CD8-positive, alpha-beta memory T cell (primary cell): ENCODE data around the gene METTL17. TPM values are rescaled to one million over a fixed set of nuclear protein-coding genes. Genes with fewer than 3 reads are reported as not detected.
"Not testable (repeated sequence)": the region's sequence is repeated elsewhere in the genome, so short reads cannot be mapped to it uniquely, and the experiment has no call there.

ENCODE experiments used
- CTCF ChIA-PET: fragments of 350-600 bp; sonication (Branson Sonifier 250); formaldehyde crosslinking; loops from one replicate; lab custom pipeline; 2021; ENCODE audit warnings: antibody characterized with exemption; lab: Charles Lee
- POLR2A ChIA-PET: fragments of 350-600 bp; sonication (Branson Sonifier 250); formaldehyde crosslinking; loops from one replicate; lab custom pipeline; 2021; ENCODE audit warnings: antibody characterized with exemption; lab: Charles Lee
- DNase-seq, 5 donors: peaks; one replicate each; pipeline versions ENCODE4 v3.0.0 to v3.0.0-alpha.2; 2020 to 2022; ENCODE audit warnings: mixed read lengths in 1 of 5
- H3K27ac ChIP-seq: one replicate; pipeline ENCODE4 v1.7.0; 2013; ENCODE audit warnings: low read depth, mild to moderate bottlenecking, low read length, moderate library complexity
- H3K27me3 ChIP-seq: 2 replicates; pipeline ENCODE4 v1.7.0; 2013; ENCODE audit warnings: low read length, mild to moderate bottlenecking; ENCODE audit not compliant: insufficient read depth, poor library complexity, severe bottlenecking
- H3K36me3 ChIP-seq: 2 replicates; pipeline ENCODE4 v1.7.0; 2013; ENCODE audit warnings: mild to moderate bottlenecking, low read length, moderate library complexity; ENCODE audit not compliant: insufficient read depth
- H3K4me1 ChIP-seq: 2 replicates; pipeline ENCODE4 v1.7.0; 2013; ENCODE audit warnings: mild to moderate bottlenecking, low read length, moderate library complexity; ENCODE audit not compliant: insufficient read depth
- H3K4me3 ChIP-seq: 2 replicates; pipeline ENCODE4 v1.7.0; 2013; ENCODE audit warnings: mild to moderate bottlenecking, low read length
- H3K9me3 ChIP-seq: 2 replicates; pipeline ENCODE4 v1.7.0; 2013; ENCODE audit warnings: mild to moderate bottlenecking, low read length
- H3K27ac Mint-ChIP-seq, 8 donors: one replicate each; pipeline ENCODE4 v1.8.0; 2020 to 2021; ENCODE audit warnings: mixed read lengths in 8 of 8, mild to moderate bottlenecking in 6 of 8, inconsistent platforms in 3 of 8, moderate library complexity in 3 of 8
- H3K27me3 Mint-ChIP-seq, 2 donors: one replicate each; pipeline ENCODE4 v1.8.0; 2020 to 2021; ENCODE audit warnings: mixed read lengths in 2 of 2, mild to moderate bottlenecking in 1 of 2, moderate library complexity in 1 of 2
- H3K36me3 Mint-ChIP-seq, 3 donors: one replicate each; pipeline ENCODE4 v1.8.0; 2020 to 2021; ENCODE audit warnings: mixed read lengths in 3 of 3, inconsistent platforms in 1 of 3, mild to moderate bottlenecking in 1 of 3
- H3K4me1 Mint-ChIP-seq, 3 donors: one replicate each; pipeline ENCODE4 v1.8.0; 2020 to 2021; ENCODE audit warnings: mixed read lengths in 3 of 3, inconsistent platforms in 1 of 3, mild to moderate bottlenecking in 1 of 3
- H3K4me3 Mint-ChIP-seq, 7 donors: one replicate each; pipeline ENCODE4 v1.8.0; 2020 to 2021; ENCODE audit warnings: mixed read lengths in 7 of 7, mild to moderate bottlenecking in 6 of 7, moderate library complexity in 4 of 7, inconsistent platforms in 2 of 7
- H3K9me3 Mint-ChIP-seq, 5 donors: one replicate each; pipeline ENCODE4 v1.8.0; 2020 to 2022; ENCODE audit warnings: mixed read lengths in 5 of 5, mild to moderate bottlenecking in 3 of 5, moderate library complexity in 2 of 5, inconsistent platforms in 1 of 5
- polyA plus RNA-seq: library from polyadenylated mRNA; unstranded; fragments of 300-500 nt; fragmentation: Illumina TruSeq; gene quantifications from one replicate; pipeline ENCODE4 v1.2.3, GENCODE V29; 2021
- total RNA-seq, 2 experiments: library from RNA; stranded (reverse); gene quantifications; one replicate each; pipeline ENCODE4 v1.2.3, GENCODE V29; 2021

Gene METTL17
- total and polyA plus RNA-seq, 3 experiments from 2014 or later: 43.9 to 107 (median 102) TPM

DNA sequence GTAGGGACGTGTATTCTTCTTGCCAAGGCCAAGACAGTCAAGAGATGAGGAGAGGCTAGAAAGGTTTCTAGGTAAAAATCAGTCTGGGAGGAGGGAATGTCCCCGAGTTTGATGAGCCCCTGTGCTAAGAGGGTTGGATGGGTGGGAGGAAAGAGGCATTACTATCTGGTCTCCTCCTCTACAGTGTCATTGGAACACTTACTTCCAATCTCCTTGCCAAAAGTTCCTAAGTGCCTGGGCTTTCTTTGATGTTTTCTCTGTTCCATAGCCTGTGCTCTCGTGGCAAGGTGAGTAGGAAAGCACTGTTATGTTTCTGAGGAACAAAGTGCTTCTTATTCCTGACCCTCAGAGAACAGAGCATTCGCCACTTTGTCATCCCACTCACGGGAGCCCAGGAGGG, 44.9 kb downstream of the METTL17 start, which contains the start of gene RNASE13:
RNASE13 (minus strand) TSS at position 101 of the 400 bp plus-strand sequence. CDS start 519 bp downstream, outside the sequence.
- no peak within 1 kb of the TSS for H3K4me3 Mint-ChIP-seq
- H3K9me3 ChIP-seq: no peaks in the 10 kb centered on the region
- CTCF ChIA-PET: interaction anchor here (2.5 to 6.4 kb wide), 2 partner anchors 20 to 58 kb away, joined by 6 to 54 read pairs; no protein-coding TSS in a partner anchor
- no peaks in the 10 kb centered on the region for H3K36me3 ChIP-seq
- H3K27me3 Mint-ChIP-seq: peaks cover 5 to 7% of the 10 kb centered on the region in 2 donors
- no peaks in the 10 kb centered on the region for H3K4me1 Mint-ChIP-seq
- H3K9me3 Mint-ChIP-seq: no peaks in the 10 kb centered on the region
- no peak within 1 kb of the TSS for H3K27ac ChIP-seq
- no peaks in the 10 kb centered on the region for H3K4me1 ChIP-seq
- DNase-seq: no peak
- no peaks in the 10 kb centered on the region for H3K36me3 Mint-ChIP-seq
- no peak within 1 kb of the TSS for H3K4me3 ChIP-seq
- POLR2A ChIA-PET: no interaction called here
- H3K27me3 ChIP-seq: no peaks in the 10 kb centered on the region
- H3K27ac Mint-ChIP-seq: peak within 1 kb of the TSS in 1 of 8 donors; percentile 77

DNA sequence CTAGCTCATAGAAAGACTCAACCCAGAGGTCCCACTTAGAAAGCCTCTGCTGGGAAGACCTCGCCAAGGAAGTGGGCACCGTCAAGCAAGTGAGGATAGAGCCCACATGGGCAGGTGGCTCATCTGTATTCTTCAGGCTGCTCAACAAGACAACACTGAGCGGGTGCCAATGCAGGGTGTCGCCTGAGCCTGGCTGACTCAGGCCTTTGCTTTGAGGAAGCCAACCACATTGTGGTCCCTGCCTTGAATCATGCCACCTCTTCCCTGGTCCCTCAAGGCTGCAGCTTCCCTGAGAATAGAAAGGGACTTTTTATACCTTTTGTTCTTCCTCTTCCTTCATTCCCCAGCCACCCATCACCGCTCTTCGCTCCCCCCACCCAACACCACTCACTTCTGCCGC, 47.0 kb downstream of the METTL17 start:
- Histone ChIP-seq H3K27me3 (no peaks in the 10 kb centered on the region), H3K4me3 (no peak overlapping the region), H3K9me3 (no peaks in the 10 kb centered on the region), H3K27ac (no peak overlapping the region), H3K36me3 (no peaks in the 10 kb centered on the region), H3K4me1 (no peaks in the 10 kb centered on the region)
- Mint-ChIP-seq H3K4me3 (no peak overlapping the region), H3K9me3 (no peaks in the 10 kb centered on the region), H3K27me3 (peaks cover 5 to 11% of the 10 kb centered on the region in 2 donors), H3K36me3 (no peaks in the 10 kb centered on the region), H3K27ac (no peak overlapping the region), H3K4me1 (no peaks in the 10 kb centered on the region)
- CTCF ChIA-PET: interaction anchor here (1.0 to 6.4 kb wide), 3 partner anchors 22 to 67 kb away, joined by 3 to 54 read pairs (median 8); no protein-coding TSS in a partner anchor
- no peak for DNase-seq
- POLR2A ChIA-PET: no interaction called here

DNA sequence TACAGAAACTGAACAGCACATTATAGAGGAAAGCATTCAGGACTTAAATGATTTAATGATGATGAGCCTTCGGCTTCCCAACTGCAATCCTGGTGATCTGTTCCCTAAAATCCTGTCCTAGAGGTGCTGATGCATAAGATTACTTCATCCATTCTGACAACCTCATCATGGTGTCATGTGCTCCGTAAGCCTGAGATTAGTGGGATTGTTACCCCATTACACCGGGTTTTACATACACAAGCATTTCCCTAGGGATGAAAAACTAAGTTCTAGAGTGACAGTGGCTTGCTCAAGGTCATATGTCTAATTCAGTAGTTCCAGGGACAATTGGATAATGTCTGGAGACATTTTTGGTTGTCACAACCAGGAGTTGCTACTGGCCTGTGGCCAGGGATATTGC, 47.4 kb downstream of the METTL17 start:
- Histone ChIP-seq H3K27ac (no peak overlapping the region), H3K4me1 (no peaks in the 10 kb centered on the region), H3K27me3 (no peaks in the 10 kb centered on the region), H3K9me3 (no peaks in the 10 kb centered on the region), H3K36me3 (no peaks in the 10 kb centered on the region), H3K4me3 (no peak overlapping the region)
- no peaks in the 10 kb centered on the region for H3K4me1 Mint-ChIP-seq
- ChIA-PET CTCF (interaction anchor here (1.0 to 6.4 kb wide), 2 partner anchors 22 to 66 kb away, joined by 3 to 54 read pairs; no protein-coding TSS in a partner anchor), POLR2A (no interaction called here)
- H3K27me3 Mint-ChIP-seq: peaks cover 5 to 16% of the 10 kb centered on the region in 2 donors
- no peaks in the 10 kb centered on the region for H3K36me3 Mint-ChIP-seq
- H3K27ac Mint-ChIP-seq: no peak overlapping the region
- no peaks in the 10 kb centered on the region for H3K9me3 Mint-ChIP-seq
- DNase-seq: no peak
- no peak overlapping the region for H3K4me3 Mint-ChIP-seq

DNA sequence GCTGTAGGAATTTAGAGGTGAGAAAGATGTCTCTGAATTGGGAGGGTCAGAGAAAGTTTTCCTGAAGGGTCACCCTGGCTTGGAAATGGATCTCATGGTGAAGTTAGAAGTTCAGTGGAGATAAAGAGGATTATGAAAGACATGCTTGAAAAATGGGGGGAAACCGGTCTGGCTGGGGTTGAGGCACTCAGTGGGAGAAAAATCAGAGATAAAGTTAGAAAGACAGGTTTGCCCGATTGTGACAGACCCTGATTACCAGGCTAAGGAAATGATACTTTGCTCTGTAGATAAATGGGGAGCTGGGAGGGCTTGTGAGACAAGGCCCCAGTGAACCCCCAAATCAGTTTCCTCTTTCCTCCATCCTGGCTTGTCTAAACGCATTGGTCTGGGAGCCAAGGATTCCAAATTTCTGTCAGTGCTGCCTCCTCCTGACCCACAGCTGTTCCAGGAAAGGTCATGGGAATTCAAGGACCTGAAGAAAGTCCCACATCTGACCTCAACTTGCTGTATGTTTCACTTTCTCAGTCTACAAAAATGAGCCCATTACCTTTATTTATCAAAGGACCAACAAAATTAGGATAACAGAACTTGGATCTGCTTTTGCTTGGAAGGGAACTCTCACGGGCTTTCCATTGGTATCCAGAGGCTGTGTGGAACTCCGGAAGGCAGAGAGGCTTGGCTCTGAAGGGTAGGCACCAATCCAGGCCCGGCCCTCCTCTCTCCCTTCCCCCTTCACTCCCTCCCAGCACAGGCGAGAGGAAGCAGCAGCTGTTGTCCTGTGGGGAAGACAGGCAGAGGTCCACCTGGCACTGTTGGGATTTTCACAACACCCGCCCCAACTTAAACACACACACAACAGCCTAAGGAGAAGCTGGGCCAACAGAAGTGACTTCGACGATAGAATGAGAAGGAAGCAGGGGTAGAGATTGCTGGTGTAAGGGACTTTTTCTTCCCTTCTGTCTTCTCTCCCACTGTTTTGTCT, 49.0 kb downstream of the METTL17 start:
- Mint-ChIP-seq H3K9me3 (no peaks in the 10 kb centered on the region), H3K27me3 (peaks cover 10 to 26% of the 10 kb centered on the region in 2 donors), H3K27ac (no peak overlapping the region), H3K4me3 (no peak overlapping the region), H3K36me3 (no peaks in the 10 kb centered on the region), H3K4me1 (no peaks in the 10 kb centered on the region)
- H3K36me3 ChIP-seq: no peaks in the 10 kb centered on the region
- POLR2A ChIA-PET: interaction anchor here (1.1 kb wide), 1 partner anchor 24 kb away, joined by 3 read pairs; no protein-coding TSS in a partner anchor
- H3K27me3 ChIP-seq: no peaks in the 10 kb centered on the region
- no peaks in the 10 kb centered on the region for H3K9me3 ChIP-seq
- CTCF ChIA-PET: interaction anchor here (1.6 to 4.8 kb wide), 4 partner anchors 15 to 68 kb away, joined by 3 to 133 read pairs (median 11); partner anchors contain the start of gene NDRG2
- no peak overlapping the region for H3K4me3 ChIP-seq
- no peaks in the 10 kb centered on the region for H3K4me1 ChIP-seq
- H3K27ac ChIP-seq: no peak overlapping the region
- no peak for DNase-seq

DNA sequence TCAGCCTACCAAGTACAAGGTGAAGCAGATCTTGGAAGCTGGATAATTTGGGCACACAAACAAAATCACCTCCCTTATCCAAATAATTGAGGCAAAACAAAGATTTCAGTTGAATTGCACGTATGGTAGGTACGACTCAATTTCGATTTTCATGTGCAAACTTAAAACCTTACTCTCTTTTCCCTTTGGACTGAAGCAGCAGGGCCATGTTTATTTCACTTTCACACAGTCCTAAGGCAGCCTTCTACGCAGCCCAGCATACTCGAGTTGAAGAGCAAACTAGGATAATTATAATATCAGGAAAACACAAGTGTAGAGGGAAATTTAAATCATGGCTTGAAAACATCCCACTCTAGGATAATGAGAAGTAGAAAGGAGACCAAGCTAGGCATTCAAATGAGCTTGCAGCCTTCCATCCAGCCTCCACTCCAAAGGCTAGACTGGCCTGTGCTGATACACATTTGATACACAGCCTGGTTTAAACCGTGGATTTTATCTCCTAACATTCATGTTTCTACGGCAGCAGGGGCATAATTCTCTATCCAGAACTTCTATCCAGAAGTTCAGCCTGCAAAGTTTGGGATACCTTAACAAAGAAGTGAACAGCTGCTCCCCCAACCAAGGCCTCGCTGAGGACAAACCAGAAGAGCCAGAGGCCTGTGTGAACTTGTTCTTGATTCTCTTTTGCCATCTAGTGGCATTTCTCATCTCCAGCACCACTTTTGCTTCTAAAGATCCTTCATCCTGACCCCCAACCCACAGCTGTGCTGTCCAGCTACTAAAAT, 50.0 kb downstream of the METTL17 start:
- Histone ChIP-seq H3K27me3 (no peaks in the 10 kb centered on the region), H3K4me3 (no peak overlapping the region), H3K9me3 (no peaks in the 10 kb centered on the region), H3K4me1 (peaks cover 6% of the 10 kb centered on the region), H3K27ac (no peak overlapping the region), H3K36me3 (no peaks in the 10 kb centered on the region)
- ChIA-PET POLR2A (interaction anchor here (1.1 to 1.2 kb wide), 2 partner anchors 25 kb away, joined by 3 to 6 read pairs; no protein-coding TSS in a partner anchor), CTCF (interaction anchor here (0.8 to 4.8 kb wide), 15 partner anchors 8 to 70 kb away, joined by 3 to 133 read pairs (median 4); partner anchors contain the start of genes NDRG2 and TPPP2)
- H3K27me3 Mint-ChIP-seq: peaks cover 12 to 30% of the 10 kb centered on the region in 2 donors
- peaks cover 6 to 8% (median 8%) of the 10 kb centered on the region in 3 donors for H3K4me1 Mint-ChIP-seq
- peak in 3 of 5 donors; percentile 24 to 53 (median 53) for DNase-seq
- no peak overlapping the region for H3K4me3 Mint-ChIP-seq
- H3K27ac Mint-ChIP-seq: no peak overlapping the region
- H3K36me3 Mint-ChIP-seq: no peaks in the 10 kb centered on the region
- H3K9me3 Mint-ChIP-seq: no peaks in the 10 kb centered on the region

DNA sequence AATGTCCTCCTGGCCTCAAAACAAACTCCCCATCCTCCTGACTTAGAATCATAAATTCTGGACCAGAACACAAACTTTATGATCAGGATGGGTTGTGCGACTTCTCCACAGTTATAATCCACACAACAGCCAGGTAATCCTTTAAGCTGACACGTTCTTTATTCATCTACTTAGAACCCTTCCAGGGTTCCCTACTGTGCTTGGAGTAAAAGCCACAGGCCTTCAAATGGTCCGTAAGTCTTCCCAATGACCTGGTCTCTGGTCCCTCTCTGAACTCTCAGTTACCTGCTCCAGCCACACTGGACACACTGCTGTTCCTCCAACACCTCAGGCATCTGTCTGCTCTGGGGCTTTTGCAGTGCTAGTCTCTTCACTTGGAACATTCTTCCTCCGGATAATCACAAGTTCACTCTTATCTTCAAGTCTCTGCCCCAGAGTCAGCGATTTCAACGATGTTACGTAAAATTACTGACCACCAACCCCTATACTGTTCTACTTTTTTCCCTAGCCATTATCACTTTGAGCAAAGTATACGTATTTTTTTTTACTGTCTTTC, 50.7 kb downstream of the METTL17 start:
- no peaks in the 10 kb centered on the region for H3K36me3 ChIP-seq
- no peak overlapping the region for H3K27ac Mint-ChIP-seq
- H3K27ac ChIP-seq: no peak overlapping the region
- no peaks in the 10 kb centered on the region for H3K36me3 Mint-ChIP-seq
- H3K4me1 ChIP-seq: peaks cover 6% of the 10 kb centered on the region
- CTCF ChIA-PET: interaction anchor here (0.8 to 4.8 kb wide), 15 partner anchors 9 to 69 kb away, joined by 3 to 133 read pairs (median 4); partner anchors contain the start of genes NDRG2 and TPPP2
- H3K27me3 Mint-ChIP-seq: peaks cover 12 to 37% of the 10 kb centered on the region in 2 donors
- no peak overlapping the region for H3K4me3 Mint-ChIP-seq
- H3K9me3 Mint-ChIP-seq: no peaks in the 10 kb centered on the region
- POLR2A ChIA-PET: interaction anchor here (1.2 kb wide), 1 partner anchor 26 kb away, joined by 6 read pairs; no protein-coding TSS in a partner anchor
- H3K4me1 Mint-ChIP-seq: peaks cover 6 to 11% (median 9%) of the 10 kb centered on the region in 3 donors
- no peak overlapping the region for H3K4me3 ChIP-seq
- H3K9me3 ChIP-seq: no peaks in the 10 kb centered on the region
- no peak for DNase-seq
- no peaks in the 10 kb centered on the region for H3K27me3 ChIP-seq

DNA sequence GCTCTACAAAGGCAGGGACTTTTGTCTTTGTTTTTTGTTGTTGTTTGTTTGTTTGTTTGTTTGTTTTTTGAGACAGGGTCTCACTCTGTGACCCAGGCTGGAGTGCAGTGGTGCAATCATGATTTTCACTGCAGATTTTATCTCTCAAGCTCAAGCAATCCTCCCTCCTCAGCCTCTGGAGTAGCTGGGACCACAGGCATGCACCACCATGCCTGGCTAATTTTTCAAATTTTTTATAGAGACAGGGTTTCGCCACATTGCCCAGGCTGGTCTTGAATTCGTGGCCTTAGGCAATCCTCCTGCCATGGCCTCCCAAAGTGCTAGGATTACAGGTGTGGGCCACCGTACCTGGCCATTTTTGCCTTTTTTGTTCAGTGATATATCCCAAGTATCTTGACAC, 51.2 kb downstream of the METTL17 start:
- H3K4me3 Mint-ChIP-seq, H3K9me3 ChIP-seq, H3K36me3 ChIP-seq, H3K27ac ChIP-seq, H3K36me3 Mint-ChIP-seq, DNase-seq, H3K4me1 ChIP-seq, H3K4me3 ChIP-seq, H3K9me3 Mint-ChIP-seq, H3K27me3 ChIP-seq, H3K27ac Mint-ChIP-seq: not testable (repeated sequence)
- ChIA-PET CTCF (interaction anchor here (1.0 to 4.8 kb wide), 10 partner anchors 17 to 66 kb away, joined by 3 to 133 read pairs (median 7); partner anchors contain the start of gene NDRG2), POLR2A (interaction anchor here (1.2 kb wide), 1 partner anchor 26 kb away, joined by 6 read pairs; no protein-coding TSS in a partner anchor)
- Mint-ChIP-seq H3K27me3 (peaks cover 12 to 39% of the 10 kb centered on the region in 2 donors), H3K4me1 (peaks cover 6 to 11% (median 9%) of the 10 kb centered on the region in 3 donors)
